Activated CD8-positive, alpha-beta T cell treated with anti-CD3 and anti-CD28 coated beads for 36 hours (primary cell): ENCODE data around the gene CDK4. TPM values are rescaled to one million over a fixed set of nuclear protein-coding genes. Genes with fewer than 3 reads are reported as not detected.
A peak's percentile ranks its signal among the peaks of the same experiment; 100 is the strongest.

Experiments used
- ATAC-seq: fragments of 200-7000 bp; cut with Tn5 transposase; one replicate; pipeline ENCODE4 v1.10.0; 2021; ENCODE audit warnings: mild to moderate bottlenecking, moderate library complexity
- CTCF ChIA-PET: fragments of 350-600 bp; sonication (Branson Sonifier 250); formaldehyde crosslinking; loops from one replicate; lab custom pipeline; 2021; ENCODE audit warnings: antibody characterized with exemption; lab: Charles Lee
- POLR2A ChIA-PET: fragments of 350-600 bp; sonication (Branson Sonifier 250); formaldehyde crosslinking; loops from one replicate; lab custom pipeline; 2021; ENCODE audit warnings: antibody characterized with exemption; lab: Charles Lee
- DNase-seq: peaks from one replicate; pipeline ENCODE4 v3.0.0-alpha.2; 2020
- H3K27ac Mint-ChIP-seq: one replicate; pipeline ENCODE4 v1.8.0; 2021; ENCODE audit warnings: mild to moderate bottlenecking, mixed read lengths
- H3K27me3 Mint-ChIP-seq: one replicate; pipeline ENCODE4 v1.8.0; 2021; ENCODE audit warnings: mixed read lengths
- H3K36me3 Mint-ChIP-seq: one replicate; pipeline ENCODE4 v1.8.0; 2021; ENCODE audit warnings: low read depth, mixed read lengths
- H3K4me1 Mint-ChIP-seq: one replicate; pipeline ENCODE4 v1.8.0; 2021; ENCODE audit warnings: low read depth, mixed read lengths
- H3K4me3 Mint-ChIP-seq: one replicate; pipeline ENCODE4 v1.8.0; 2021; ENCODE audit warnings: mild to moderate bottlenecking, moderate library complexity, mixed read lengths
- H3K9me3 Mint-ChIP-seq: one replicate; pipeline ENCODE4 v1.8.0; 2021; ENCODE audit warnings: mixed read lengths
- intact Hi-C: fragments of 100-400 bp; cut with micrococcal nuclease; formaldehyde crosslinking; loops from one replicate; pipeline ENCODE4 v1.10.0; 2022
- total RNA-seq, 2 experiments: library from RNA; stranded (reverse); gene quantifications; one replicate each; pipeline ENCODE4 v1.2.3, GENCODE V29; 2021
- TF ChIP-seq, protein P1 (sequence below): fragments of 200-600 bp; IDR thresholded peaks from one replicate; pipeline ENCODE4 v1.8.0; 2022; ENCODE audit warnings: antibody characterized with exemption, mild to moderate bottlenecking

The CDK4 gene
- total RNA-seq, 2 experiments from 2014 or later: 218 to 221 TPM

DNA sequence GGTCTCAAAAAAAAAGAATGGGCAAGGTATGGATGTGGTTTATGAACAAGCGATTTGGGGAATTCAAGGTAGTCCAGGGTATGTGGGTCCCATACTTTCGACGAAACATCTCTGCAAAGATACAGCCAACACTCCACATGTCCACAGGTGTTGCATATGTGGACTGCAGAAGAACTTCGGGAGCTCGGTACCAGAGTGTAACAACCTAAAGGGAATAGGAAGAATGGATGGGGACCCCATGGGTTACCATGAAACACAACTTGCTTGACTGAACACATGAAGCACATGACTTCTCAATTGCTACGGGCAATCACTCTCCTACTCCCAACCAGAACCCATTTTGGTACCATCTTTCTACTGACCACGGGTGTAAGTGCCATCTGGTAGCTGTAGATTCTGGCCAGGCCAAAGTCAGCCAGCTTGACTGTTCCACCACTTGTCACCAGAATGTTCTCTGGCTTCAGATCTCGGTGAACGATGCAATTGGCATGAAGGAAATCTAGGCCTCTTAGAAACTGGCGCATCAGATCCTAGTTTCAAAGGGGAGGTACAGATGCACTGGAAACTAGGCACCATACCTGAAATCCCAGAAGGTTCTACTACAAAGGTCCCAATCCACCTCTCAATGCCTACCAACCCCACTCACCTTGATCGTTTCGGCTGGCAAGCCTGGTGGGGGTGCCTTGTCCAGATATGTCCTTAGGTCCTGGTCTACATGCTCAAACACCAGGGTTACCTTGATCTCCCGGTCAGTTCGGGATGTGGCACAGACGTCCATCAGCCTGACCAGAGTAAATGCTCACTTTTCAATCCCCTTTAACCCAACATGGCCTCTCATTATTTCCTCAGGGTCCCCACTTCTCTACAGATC is 1.3 kb downstream of the CDK4 start:
- CTCF ChIA-PET: interaction anchor here (1.3 kb wide), 1 partner anchor 9 kb away, joined by 6 read pairs; no protein-coding TSS in a partner anchor
- Mint-ChIP-seq H3K4me3 (peak overlapping the region; percentile 86), H3K9me3 (no peaks in the 10 kb centered on the region), H3K36me3 (peaks cover 48% of the 10 kb centered on the region), H3K4me1 (peaks cover 45% of the 10 kb centered on the region), H3K27ac (peak overlapping the region; percentile 94), H3K27me3 (no peaks in the 10 kb centered on the region)
- POLR2A ChIA-PET: no interaction called here
- DNase-seq (no peak), ATAC-seq (no peak)
- intact Hi-C loops: no loop called here
- TF ChIP-seq, protein P1, sequence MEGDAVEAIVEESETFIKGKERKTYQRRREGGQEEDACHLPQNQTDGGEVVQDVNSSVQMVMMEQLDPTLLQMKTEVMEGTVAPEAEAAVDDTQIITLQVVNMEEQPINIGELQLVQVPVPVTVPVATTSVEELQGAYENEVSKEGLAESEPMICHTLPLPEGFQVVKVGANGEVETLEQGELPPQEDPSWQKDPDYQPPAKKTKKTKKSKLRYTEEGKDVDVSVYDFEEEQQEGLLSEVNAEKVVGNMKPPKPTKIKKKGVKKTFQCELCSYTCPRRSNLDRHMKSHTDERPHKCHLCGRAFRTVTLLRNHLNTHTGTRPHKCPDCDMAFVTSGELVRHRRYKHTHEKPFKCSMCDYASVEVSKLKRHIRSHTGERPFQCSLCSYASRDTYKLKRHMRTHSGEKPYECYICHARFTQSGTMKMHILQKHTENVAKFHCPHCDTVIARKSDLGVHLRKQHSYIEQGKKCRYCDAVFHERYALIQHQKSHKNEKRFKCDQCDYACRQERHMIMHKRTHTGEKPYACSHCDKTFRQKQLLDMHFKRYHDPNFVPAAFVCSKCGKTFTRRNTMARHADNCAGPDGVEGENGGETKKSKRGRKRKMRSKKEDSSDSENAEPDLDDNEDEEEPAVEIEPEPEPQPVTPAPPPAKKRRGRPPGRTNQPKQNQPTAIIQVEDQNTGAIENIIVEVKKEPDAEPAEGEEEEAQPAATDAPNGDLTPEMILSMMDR: no peak

DNA sequence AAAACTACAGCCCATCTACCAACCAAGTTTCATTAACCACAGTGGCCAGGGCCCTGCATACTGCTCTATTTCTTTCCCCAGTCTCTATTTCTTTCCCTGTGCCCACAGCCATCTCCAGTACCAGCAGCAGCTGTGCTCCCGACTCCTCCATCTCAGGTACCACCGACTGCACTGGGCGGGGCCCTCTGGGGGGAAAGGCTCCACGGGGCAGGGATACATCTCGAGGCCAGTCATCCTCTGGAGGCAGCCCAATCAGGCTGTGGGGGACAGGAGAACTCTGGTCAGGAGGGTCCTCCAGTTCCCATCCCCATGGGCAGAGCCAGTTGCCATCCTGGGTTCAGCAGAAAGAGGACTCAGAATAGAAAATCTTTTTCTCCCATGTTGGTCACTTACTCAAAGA is 3.0 kb downstream of the CDK4 start:
- H3K9me3 Mint-ChIP-seq: no peaks in the 10 kb centered on the region
- POLR2A ChIA-PET: interaction anchor here (0.7 kb wide), 1 partner anchor 8 kb away, joined by 3 read pairs; no protein-coding TSS in a partner anchor
- ATAC-seq (no peak), DNase-seq (no peak)
- intact Hi-C loops: no loop called here
- H3K4me1 Mint-ChIP-seq: peaks cover 54% of the 10 kb centered on the region
- H3K36me3 Mint-ChIP-seq: peaks cover 58% of the 10 kb centered on the region
- TF ChIP-seq, protein P1: no peak
- H3K4me3 Mint-ChIP-seq: no peak overlapping the region
- peak overlapping the region; percentile 66 for H3K27ac Mint-ChIP-seq
- CTCF ChIA-PET: interaction anchor here (0.8 kb wide), 1 partner anchor 10 kb away, joined by 4 read pairs; no protein-coding TSS in a partner anchor
- H3K27me3 Mint-ChIP-seq: no peaks in the 10 kb centered on the region

DNA sequence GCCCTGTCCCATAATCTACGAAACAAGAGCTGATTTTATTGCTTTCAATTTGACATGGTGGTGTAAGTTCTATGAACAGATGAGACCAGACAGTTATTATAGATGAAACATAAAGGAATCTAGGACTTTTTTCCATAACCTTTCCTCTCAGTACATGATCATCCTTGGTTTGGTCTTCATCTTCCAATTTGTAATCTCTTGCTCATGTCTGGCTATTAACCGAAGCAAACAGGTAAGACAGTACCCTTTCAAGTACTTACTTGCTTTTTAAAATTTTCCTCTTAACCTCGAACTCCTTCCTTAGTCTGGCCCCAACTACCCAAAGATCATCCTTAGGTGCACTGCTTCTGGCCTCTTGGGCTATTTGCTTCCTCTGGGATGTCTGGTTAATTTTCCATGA is 6.1 kb downstream of the CDK4 start:
- Mint-ChIP-seq H3K9me3 (no peaks in the 10 kb centered on the region), H3K4me3 (peak overlapping the region; percentile 92), H3K36me3 (peaks cover 49% of the 10 kb centered on the region), H3K27ac (peak overlapping the region; percentile 94), H3K4me1 (peaks cover 47% of the 10 kb centered on the region), H3K27me3 (no peaks in the 10 kb centered on the region)
- POLR2A ChIA-PET: interaction anchor here (1.2 to 3.1 kb wide), 3 partner anchors 10 to 39 kb away, joined by 3 to 9 read pairs (median 7); no protein-coding TSS in a partner anchor
- DNase-seq: no peak
- intact Hi-C loops: no loop called here
- no peak for ATAC-seq
- CTCF ChIA-PET: interaction anchor here (2.6 kb wide), 1 partner anchor 10 kb away, joined by 13 read pairs; no protein-coding TSS in a partner anchor
- TF ChIP-seq, protein P1: no peak

DNA sequence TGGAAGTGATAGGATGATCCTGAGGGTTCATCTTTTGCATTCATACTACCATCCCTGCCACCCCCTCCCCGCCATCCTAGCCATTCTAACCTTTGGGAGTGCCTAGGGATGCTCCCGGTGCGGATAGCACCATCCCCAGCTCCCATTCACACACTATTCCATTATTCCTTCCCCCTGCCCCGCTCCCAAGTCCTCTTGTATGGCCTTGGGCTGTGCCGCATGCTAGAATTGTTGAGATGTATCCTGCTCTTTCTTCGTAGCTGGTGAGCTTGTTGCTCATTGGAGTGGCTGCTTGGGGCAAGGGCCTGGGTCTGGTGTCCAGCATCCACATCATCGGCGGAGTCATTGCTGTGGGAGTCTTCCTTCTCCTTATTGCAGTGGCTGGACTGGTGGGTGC is 6.6 kb downstream of the CDK4 start:
- Mint-ChIP-seq H3K27ac (peak overlapping the region; percentile 94), H3K27me3 (no peaks in the 10 kb centered on the region), H3K9me3 (no peaks in the 10 kb centered on the region), H3K4me1 (peaks cover 46% of the 10 kb centered on the region), H3K4me3 (peak overlapping the region; percentile 92), H3K36me3 (peaks cover 45% of the 10 kb centered on the region)
- intact Hi-C loops: no loop called here
- POLR2A ChIA-PET: interaction anchor here (1.1 to 3.1 kb wide), 5 partner anchors 11 to 97 kb away, joined by 3 to 9 read pairs (median 6); no protein-coding TSS in a partner anchor
- no peak for DNase-seq
- TF ChIP-seq, protein P1: no peak
- ATAC-seq: no peak
- CTCF ChIA-PET: interaction anchor here (0.7 to 2.6 kb wide), 5 partner anchors 11 to 162 kb away, joined by 3 to 13 read pairs (median 4); no protein-coding TSS in a partner anchor
